Measurements from ENCODE around the gene RAPGEF1.

Gene RAPGEF1

DNA sequence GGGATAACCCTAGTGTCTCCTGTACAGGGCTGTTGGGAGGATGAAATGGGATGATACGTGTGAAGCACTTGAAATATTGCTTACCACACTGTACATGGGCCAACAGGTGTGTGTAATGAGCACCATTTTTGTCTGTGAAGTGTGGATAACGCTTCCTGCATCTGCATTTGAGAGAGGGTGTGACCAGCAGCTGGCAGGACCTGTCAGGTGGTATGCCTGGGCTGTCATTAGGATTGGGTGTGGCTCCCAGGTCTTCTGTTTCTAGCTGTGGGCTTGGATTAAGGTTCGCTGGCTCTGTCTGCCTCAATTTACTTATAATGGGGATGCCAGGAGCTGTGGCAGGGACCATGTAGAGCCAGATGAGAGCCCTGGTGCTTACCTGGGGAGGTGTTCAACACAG, 120.2 kb downstream of the RAPGEF1 start:
- no peak for DNase-seq

- DNase-seq, result no peak
Measured at GRCh38 chr9:131618785-131619184, 121.1 kb downstream of the RAPGEF1 start.

DNA sequence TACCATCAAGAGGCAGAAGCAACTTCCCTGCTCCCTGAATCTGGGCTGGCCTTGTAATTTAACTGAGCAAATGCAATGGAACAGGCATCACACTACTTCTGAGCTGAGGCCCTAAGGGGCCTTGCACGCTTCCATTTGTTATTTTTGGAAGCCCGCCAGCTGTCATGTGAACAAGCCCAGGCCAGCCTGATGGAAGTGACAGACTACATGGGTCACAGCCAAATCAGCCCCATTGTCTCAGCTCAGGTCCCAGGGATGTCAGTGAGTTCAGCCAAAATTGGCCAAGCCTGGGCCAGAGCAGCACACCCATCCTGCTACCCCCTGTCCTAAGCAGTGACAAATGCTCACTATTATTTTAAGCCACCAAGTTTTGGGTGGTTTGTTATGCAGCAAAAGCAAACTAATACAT, 121.8 kb downstream of the RAPGEF1 start:
- DNase-seq, result no peak

DNA sequence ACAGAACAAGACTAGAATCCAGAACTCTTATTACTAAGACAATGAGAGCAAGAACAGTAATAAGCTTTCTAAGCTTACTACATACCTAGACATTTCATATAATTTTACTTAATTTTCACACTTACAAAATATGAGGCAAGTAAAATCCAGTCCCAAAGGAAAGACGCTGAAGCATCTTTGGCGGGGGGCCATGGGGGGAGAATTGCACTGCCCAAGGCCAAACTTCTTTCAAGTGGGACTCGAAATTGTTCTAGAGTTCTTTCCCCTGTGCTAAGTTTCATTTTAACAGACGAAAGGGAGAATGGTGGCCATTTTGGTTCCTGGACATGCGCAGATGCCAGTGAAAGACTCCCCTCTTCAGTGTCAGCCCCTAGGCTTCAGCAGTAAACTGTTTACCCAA, 122.3 kb downstream of the RAPGEF1 start:
- DNase-seq, result no peak

- no peak for DNase-seq
Measured at GRCh38 chr9:131616983-131617604, 122.8 kb downstream of the RAPGEF1 start.

DNA sequence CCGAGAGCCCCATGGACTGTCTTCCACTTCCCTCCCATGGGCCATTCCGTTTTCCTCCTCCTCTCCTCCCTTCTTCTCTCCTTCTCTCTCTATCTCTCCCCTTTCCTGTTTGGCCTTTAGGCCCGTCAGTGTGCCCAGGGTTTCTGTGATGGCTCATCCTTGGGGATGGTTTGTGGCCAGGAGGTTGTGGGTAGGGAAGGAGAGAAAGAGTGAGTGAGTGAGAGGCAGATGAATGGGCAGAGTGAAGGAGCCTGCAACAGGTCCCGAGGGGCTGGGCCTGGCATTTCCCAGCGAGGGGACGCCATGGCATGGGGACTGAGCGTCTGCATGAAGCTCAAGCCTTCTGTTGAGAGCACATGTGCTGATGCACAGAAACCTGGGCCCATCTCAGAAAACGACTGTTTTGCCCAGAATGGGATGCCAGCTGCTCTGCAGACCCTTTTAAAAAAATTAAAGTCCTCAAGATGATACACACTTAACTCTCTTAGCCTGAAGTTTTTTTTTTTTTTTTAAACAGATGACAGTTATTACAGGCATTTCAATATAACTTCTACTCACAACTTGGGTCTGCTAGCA, 125.4 kb downstream of the RAPGEF1 start:
- DNase-seq, result no peak

DNA sequence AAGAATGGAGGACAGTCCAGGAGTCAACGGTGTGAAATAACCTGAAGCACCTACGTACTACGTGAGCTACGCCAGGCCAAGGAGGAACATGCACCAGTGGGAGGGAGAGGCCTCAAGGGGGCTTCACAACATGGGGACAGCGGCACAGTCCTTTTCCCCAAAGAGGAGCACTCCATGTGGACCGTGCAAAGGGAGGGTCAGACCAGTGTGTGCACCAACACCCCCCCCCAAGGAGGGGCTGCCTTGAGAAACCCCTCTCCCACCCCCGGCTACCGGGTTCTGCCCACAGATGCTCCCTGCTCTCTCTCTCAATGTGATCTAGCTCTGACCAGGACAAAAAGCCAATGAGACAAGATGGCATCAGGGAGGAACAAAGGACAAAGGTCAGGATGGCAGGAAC, 126.0 kb downstream of the RAPGEF1 start:
- DNase-seq, result no peak

DNA sequence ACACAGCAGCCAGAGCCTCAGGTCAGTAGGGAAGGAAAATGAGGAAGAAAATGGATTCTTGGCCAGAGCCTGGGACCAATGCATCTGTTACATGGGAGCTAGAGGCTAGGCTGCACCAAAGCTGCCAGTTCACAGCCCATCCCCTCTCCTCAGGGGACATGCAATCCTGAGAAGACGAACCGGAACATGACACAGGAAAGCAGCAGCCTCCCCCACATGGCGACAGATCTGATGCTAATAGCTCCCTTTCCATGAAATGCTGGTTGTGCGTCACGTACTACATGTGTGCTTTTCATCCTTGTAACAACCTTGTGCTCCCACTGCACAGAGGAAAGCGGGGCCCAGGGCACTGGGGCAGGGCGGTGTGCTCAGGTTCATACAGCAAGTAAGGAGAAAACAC, 127.0 kb downstream of the RAPGEF1 start:
- no peak for DNase-seq

DNA sequence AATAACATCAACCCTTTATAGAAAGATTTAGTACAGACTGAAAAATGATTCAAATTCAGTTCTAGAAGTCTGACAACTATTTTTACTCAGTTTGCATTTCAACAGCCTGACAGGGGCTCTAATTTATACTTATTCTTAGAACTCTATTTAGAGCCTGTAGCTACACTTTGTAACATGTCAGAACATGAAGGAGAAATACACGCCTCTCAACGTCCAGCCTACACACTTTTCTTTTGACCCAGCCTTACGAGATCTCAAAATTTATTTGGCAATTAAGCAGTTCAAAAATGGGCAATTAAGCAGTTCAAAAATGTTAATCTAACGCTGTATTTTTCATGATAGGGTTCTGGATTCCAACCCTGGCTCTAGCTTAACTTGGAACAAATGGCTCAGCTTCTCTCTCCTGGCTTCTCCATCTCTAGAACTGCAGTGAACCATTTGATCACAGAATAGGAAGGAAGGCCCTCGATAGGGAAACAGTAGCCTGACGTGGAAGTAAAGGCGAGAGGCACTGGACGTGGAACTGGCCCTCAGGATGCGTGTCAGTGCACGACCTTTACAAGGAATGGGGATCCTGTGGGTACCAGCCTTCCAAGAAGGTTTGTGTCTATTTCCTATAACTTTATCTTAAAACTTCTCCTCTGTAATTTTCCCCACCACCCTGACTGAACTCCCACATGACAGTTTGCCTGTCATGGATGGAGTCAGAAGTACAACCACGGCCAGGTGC, 128.1 kb downstream of the RAPGEF1 start:
- DNase-seq, result no peak

DNA sequence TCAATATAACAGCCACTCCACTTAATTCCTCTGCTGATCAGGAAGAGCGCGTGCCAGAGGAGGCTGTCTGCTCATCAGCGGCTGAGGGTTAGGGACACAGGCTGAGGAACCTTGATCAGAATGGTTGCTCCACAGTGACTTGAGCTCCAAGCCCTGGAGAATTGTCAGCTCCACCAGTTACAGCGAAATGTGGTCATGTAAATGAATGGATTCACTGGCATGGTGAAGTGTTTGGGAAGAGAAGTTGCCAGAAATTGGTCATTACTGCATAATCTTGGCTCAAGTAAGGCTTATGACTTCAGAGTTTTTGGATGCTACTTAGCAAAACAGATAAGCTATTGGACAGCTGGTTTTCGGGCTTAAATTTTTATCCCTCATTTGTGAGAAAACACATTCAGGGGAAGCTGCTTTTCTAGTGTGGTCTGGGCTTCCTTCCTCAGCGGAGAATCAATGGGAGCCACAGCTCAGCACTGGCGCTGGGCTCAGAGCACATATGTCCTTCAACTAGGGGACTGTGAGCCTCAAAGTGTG, 129.6 kb downstream of the RAPGEF1 start:
- no peak for DNase-seq

GRCh38 chr9:131609099-131609830, 130.6 kb downstream of the RAPGEF1 start:
- DNase-seq, result no peak

DNA sequence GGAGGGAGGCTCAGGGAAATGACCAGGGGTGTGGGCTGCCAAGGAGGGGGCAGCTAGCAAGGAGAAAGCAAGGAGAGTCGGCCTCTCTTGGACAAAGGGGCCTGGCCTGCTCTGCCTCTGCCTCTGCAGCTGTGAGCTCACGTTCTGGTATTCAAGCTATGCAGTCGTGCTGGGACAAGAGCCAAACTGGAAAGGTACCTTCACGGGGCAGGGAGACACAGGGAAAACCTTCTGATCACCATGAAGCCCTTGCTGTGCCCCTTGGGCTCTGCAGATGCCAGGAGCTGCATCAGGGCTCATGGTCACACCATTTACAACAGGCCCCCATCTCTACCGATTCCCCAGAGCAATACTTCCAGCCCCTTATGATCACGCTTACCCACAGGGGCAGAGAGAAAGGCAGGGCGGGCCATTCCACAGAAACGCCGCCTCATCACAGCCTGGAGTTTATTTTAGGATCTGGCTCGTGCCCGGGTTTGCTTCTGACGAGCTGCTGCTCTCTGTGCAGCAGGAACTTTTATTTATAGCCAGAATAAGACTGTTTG, 131.3 kb downstream of the RAPGEF1 start:
- DNase-seq, result no peak

GRCh38 chr9:131607591-131607990, 132.3 kb downstream of the RAPGEF1 start:
- no peak for DNase-seq

GRCh38 chr9:131606896-131607567, 132.8 kb downstream of the RAPGEF1 start:
- DNase-seq, result no peak

- DNase-seq, result no peak
Measured at GRCh38 chr9:131605770-131606590, 133.9 kb downstream of the RAPGEF1 start.

DNA sequence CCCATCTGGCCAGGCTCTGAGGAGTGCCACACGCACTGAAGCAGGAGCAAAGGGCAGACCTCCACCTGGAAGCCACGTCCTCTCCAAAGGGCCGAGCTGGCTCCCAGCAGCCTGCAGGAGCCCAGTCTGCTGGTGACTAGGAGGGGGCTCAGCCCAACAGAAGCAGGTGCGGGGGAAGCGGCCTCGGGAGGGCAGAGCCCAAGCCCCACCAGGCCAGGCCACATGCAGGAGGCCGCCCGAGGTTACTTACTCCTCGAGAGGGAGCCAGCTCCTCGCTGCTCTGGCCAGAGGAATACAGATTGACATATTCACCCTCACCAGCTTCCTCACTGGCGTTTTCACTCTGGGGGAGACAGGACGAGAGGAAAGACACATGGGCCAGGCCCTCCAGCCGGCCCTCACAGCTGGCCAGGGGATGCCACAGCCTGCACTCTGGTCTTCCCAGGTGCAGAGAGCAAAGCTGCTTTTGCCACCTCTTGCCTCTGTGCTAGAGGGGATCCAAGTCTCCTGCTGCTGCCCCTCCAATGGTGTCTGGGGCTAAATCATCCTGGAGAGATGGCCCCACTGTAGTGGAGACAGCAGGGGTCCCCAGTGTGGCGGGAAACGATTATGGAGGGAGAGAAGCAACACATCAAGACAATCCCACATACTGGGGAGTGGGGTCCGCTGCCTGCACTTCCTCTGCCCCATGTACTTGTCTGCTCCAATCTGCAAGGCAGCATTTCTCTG, 136.0 kb downstream of the RAPGEF1 start:
- no peak for DNase-seq

- DNase-seq, result no peak
Measured at GRCh38 chr9:131603199-131603598, 136.7 kb downstream of the RAPGEF1 start.

GRCh38 chr9:131601683-131602181, 138.1 kb downstream of the RAPGEF1 start:
- DNase-seq, result no peak

DNA sequence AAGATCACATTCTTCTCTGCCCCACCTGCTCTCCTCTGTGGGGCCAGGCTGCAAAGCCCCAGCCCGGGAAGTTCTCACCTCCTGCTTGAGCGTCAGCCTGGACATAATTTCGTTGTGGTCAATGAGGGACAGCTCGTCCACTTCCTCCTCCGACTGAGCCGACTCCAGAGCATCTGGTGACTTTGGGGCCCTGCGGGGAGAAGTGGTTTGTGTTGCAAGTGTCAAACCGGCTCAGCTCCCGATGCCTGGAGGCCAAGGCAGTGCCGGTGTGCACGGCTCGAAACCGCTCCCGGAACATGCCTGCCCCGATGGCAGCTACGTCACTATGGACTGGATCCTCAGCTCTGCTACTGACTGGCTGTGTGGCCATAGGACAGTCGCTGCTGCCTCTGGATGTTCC, 141.8 kb downstream of the RAPGEF1 start:
- no peak for DNase-seq

GRCh38 chr9:131597246-131597645, 142.6 kb downstream of the RAPGEF1 start:
- no peak for DNase-seq

GRCh38 chr9:131596430-131596743, 143.5 kb downstream of the RAPGEF1 start:
- no peak for DNase-seq

Data from stimulated activated CD4-positive, alpha-beta T cell treated with anti-CD3 and anti-CD28 coated beads, Interleukin-15, amount 100 ng/mL, for 24 hours (primary cell).